BE2C (cell line): Measurements from ENCODE around the gene IGFLR1.

Experiments
- DNase-seq: peaks from one replicate; pipeline ENCODE4 v3.0.0-alpha.2; 2020
- H3K27me3 ChIP-seq: fragments of 250-450 bp; sonication (Bioruptor Pico); 2 replicates; pipeline ENCODE4 v1.5.1; 2020; ENCODE audit warnings: mild to moderate bottlenecking
- H3K36me3 ChIP-seq: fragments of 250-450 bp; sonication (Bioruptor Pico); 2 replicates; pipeline ENCODE4 v1.5.1; 2020; ENCODE audit warnings: mild to moderate bottlenecking
- H3K4me1 ChIP-seq: fragments of 250-450 bp; sonication (Bioruptor Pico); 2 replicates; pipeline ENCODE4 v1.5.1; 2020
- H3K4me3 ChIP-seq: 2 replicates; pipeline ENCODE4 v1.5.1; 2011; ENCODE audit warnings: low read depth, low read length
- H3K9me3 ChIP-seq: fragments of 250-450 bp; sonication (Bioruptor Pico); 2 replicates; pipeline ENCODE4 v1.5.1; 2020
- CTCF ChIP-seq: IDR thresholded peaks from 2 replicates; pipeline ENCODE4 v1.5.1; 2012; ENCODE audit warnings: mild to moderate bottlenecking, low read depth, low read length

The IGFLR1 gene

GRCh38 chr19:35764432-35765315, 22.4 kb upstream of the IGFLR1 start:
- Histone ChIP-seq H3K27me3 (no peaks in the 10 kb centered on the region), H3K9me3 (no peaks in the 10 kb centered on the region), H3K4me1 (no peaks in the 10 kb centered on the region), H3K36me3 (peaks cover 17% of the 10 kb centered on the region), H3K4me3 (no peak overlapping the region)
- TF ChIP-seq CTCF = no peak
- DNase-seq = no peak

GRCh38 chr19:35760711-35761349, 18.6 kb upstream of the IGFLR1 start:
- H3K36me3 ChIP-seq = peaks cover 17% of the 10 kb centered on the region
- no peak for DNase-seq
- TF ChIP-seq CTCF = no peak
- no peaks in the 10 kb centered on the region for H3K9me3 ChIP-seq
- H3K4me3 ChIP-seq = no peak overlapping the region
- H3K4me1 ChIP-seq = no peaks in the 10 kb centered on the region; the same call in 1 of the 2 replicates
- no peaks in the 10 kb centered on the region for H3K27me3 ChIP-seq

- H3K36me3 ChIP-seq = peaks cover 17% of the 10 kb centered on the region
- no peaks in the 10 kb centered on the region; the same call in 1 of the 2 replicates for H3K4me1 ChIP-seq
- TF ChIP-seq CTCF = no peak
- no peaks in the 10 kb centered on the region for H3K9me3 ChIP-seq
- no peaks in the 10 kb centered on the region for H3K27me3 ChIP-seq
- no peak overlapping the region for H3K4me3 ChIP-seq
- no peak for DNase-seq
Observed at GRCh38 chr19:35759697-35760096, 17.4 kb upstream of the IGFLR1 start.

GRCh38 chr19:35757749-35758608, 15.7 kb upstream of the IGFLR1 start, which contains the start of gene PROSER3:
Gene PROSER3 (plus strand): TSS chr19:35758176. CDS start chr19:35758216, 40 bp downstream.
- Histone ChIP-seq H3K27me3 (no peaks in the 10 kb centered on the region), H3K4me1 (no peaks in the 10 kb centered on the region; the same call in 1 of the 2 replicates), H3K4me3 (peak within 1 kb of the TSS; percentile 92), H3K9me3 (no peaks in the 10 kb centered on the region), H3K36me3 (peaks cover 17% of the 10 kb centered on the region)
- DNase-seq = peak; percentile 98
- TF ChIP-seq CTCF = no peak

GRCh38 chr19:35757231-35757748, 15.0 kb upstream of the IGFLR1 start:
- H3K27me3 ChIP-seq = no peaks in the 10 kb centered on the region
- H3K36me3 ChIP-seq = peaks cover 17% of the 10 kb centered on the region
- no peaks in the 10 kb centered on the region for H3K9me3 ChIP-seq
- no peak for TF ChIP-seq CTCF
- H3K4me3 ChIP-seq = peak overlapping the region; percentile 92
- no peaks in the 10 kb centered on the region; the same call in 1 of the 2 replicates for H3K4me1 ChIP-seq
- peak; percentile 78 for DNase-seq
